K562 (cell line): ENCODE data around the gene ABCA3. TPM values are rescaled to one million over a fixed set of nuclear protein-coding genes. Genes with fewer than 3 reads are reported as not detected.

ENCODE experiments used
- ATAC-seq: fragments of 200-7000 bp; cut with Tn5 transposase; 3 replicates; pipeline ENCODE4 v1.9.1; 2020; ENCODE audit warnings: moderate library complexity
- BruUV-seq: library from RNA; stranded (reverse); fragments of 400-500 nt; replicated peaks from 2 replicates; lab custom pipeline; 2021; lab: Mats Ljungman, UMichigan
- CTCF ChIA-PET: fragments of 300-600 bp; formaldehyde crosslinking; extraction: SDS; loops from one replicate; lab custom pipeline; 2021; ENCODE audit warnings: low intra/inter-chr PET ratio; lab: Yijun Ruan, JAX
- POLR2A ChIA-PET: fragments of 300-600, 350-650 bp; sonication (Branson Sonifier 250); formaldehyde crosslinking; extraction: SDS; loops from one replicate; lab custom pipeline; 2021; ENCODE audit warnings: antibody characterized with exemption, inconsistent platforms; lab: Yijun Ruan, JAX
- DNase-seq, 4 experiments: peaks; one replicate each; pipeline versions ENCODE4 v3.0.0 to v3.0.0-alpha.2; 2011 to 2018; ENCODE audit warnings: low spot score in 3 of 4, mixed read lengths in 3 of 4; ENCODE audit errors: extremely low read depth in 1 of 4
- FAIRE-seq: peaks from 2 replicates; lab custom pipeline; 2011; peaks lifted over from hg19 to GRCh38; lab: Jason Lieb, UNC
- H2AFZ ChIP-seq: 2 replicates; pipeline ENCODE4 v1.6.0; 2011; ENCODE audit warnings: low read depth, low read length, control low read depth, inconsistent platforms
- H3K27ac ChIP-seq: fragments of 200-600 bp; 3 replicates; pipeline ENCODE4 v1.8.0; 2011; ENCODE audit warnings: low read depth, mild to moderate bottlenecking, control low read depth, inconsistent platforms, low read length, moderate library complexity, mixed read lengths; ENCODE audit errors: extremely low read depth
- H3K27me3 ChIP-seq, 2 experiments: fragments of 300-600 bp in 1 of 2; 2 replicates in 1 of 2; 3 replicates in 1 of 2; pipeline versions ENCODE4 v1.6.0 to v1.8.0; 2011; ENCODE audit warnings: inconsistent platforms in 2 of 2, low read length in 2 of 2, mild to moderate bottlenecking in 1 of 2, mixed read lengths in 1 of 2, moderate library complexity in 1 of 2; ENCODE audit not compliant: control insufficient read depth in 2 of 2, insufficient read depth in 2 of 2
- H3K36me3 ChIP-seq: fragments of 300-600 bp; 3 replicates; pipeline ENCODE4 v1.8.0; 2011; ENCODE audit warnings: mild to moderate bottlenecking, low read length, inconsistent platforms; ENCODE audit not compliant: control insufficient read depth, insufficient read depth
- H3K4me1 ChIP-seq, 2 experiments: fragments of 200-600 bp in 1 of 2; replicated peaks in 1 of 2; 2 replicates in 1 of 2; 3 replicates in 1 of 2; pipeline versions ENCODE4 v1.5.1 to v1.8.0; 2011; ENCODE audit warnings: inconsistent platforms in 2 of 2, low read length in 2 of 2, mild to moderate bottlenecking in 1 of 2, mixed read lengths in 1 of 2, moderate library complexity in 1 of 2; ENCODE audit not compliant: control insufficient read depth in 2 of 2, insufficient read depth in 2 of 2
- H3K4me2 ChIP-seq: 2 replicates; pipeline ENCODE4 v1.6.1; 2011; ENCODE audit warnings: low read length, control low read depth, inconsistent platforms, mixed read lengths; ENCODE audit not compliant: insufficient read depth
- H3K4me3 ChIP-seq: fragments of 200-600 bp; sonication (generic), shearing (Covaris generic); 2 replicates; pipeline ENCODE4 v1.5.1; 2016; ENCODE audit warnings: control low read depth, inconsistent platforms
- H3K79me2 ChIP-seq: fragments of 200-600 bp; 3 replicates; pipeline ENCODE4 v1.8.0; 2011; ENCODE audit warnings: low read length, inconsistent platforms; ENCODE audit not compliant: control insufficient read depth, insufficient read depth
- H3K9ac ChIP-seq, 2 experiments: 2 replicates each; pipeline versions ENCODE4 v1.6.0 to v1.6.1; 2011; ENCODE audit warnings: low read depth in 2 of 2, low read length in 2 of 2, control low read depth in 1 of 2, inconsistent platforms in 1 of 2, mild to moderate bottlenecking in 1 of 2, mixed read lengths in 1 of 2; ENCODE audit not compliant: insufficient read depth in 1 of 2
- H3K9me1 ChIP-seq: one replicate; pipeline ENCODE4 v1.6.0; 2011; ENCODE audit warnings: inconsistent platforms, mild to moderate bottlenecking, low read length, moderate library complexity; ENCODE audit not compliant: control insufficient read depth, insufficient read depth
- H3K9me3 ChIP-seq: replicated peaks from 2 replicates; pipeline ENCODE4 v1.5.1; 2011; ENCODE audit warnings: low read depth, low read length, inconsistent platforms; ENCODE audit not compliant: control insufficient read depth, insufficient read depth
- H4K20me1 ChIP-seq: replicated peaks from 2 replicates; pipeline ENCODE4 v1.6.1; 2011; ENCODE audit warnings: low read length, inconsistent platforms, mixed read lengths; ENCODE audit not compliant: control insufficient read depth, insufficient read depth
- E2F6 ChIP-seq, 2 experiments: IDR thresholded peaks; 2 replicates each; pipeline ENCODE4 v1.6.1; 2011; ENCODE audit warnings: borderline replicate concordance in 1 of 2, control low read depth in 1 of 2, low read depth in 1 of 2, low read length in 1 of 2, mild to moderate bottlenecking in 1 of 2, mixed read lengths in 1 of 2, moderate library complexity in 1 of 2; ENCODE audit not compliant: insufficient read depth in 1 of 2, insufficient read length in 1 of 2, poor library complexity in 1 of 2, severe bottlenecking in 1 of 2; ENCODE audit errors: extremely low read depth in 1 of 2
- HDGF ChIP-seq: fragments of 450-650 bp; IDR thresholded peaks from 2 replicates; pipeline ENCODE4 v1.6.1; 2016
- MLLT1 ChIP-seq, 2 experiments: fragments of 450-650 bp; IDR thresholded peaks; 2 replicates each; pipeline ENCODE4 v1.6.1; 2016
- PTTG1 ChIP-seq: fragments of 450-650 bp; IDR thresholded peaks from 2 replicates; pipeline ENCODE4 v1.6.1; 2016; ENCODE audit warnings: low read depth, mild to moderate bottlenecking, missing genetic modification characterization, missing compliant biosample characterization
- PYGO2 ChIP-seq: fragments of 450-650 bp; IDR thresholded peaks from 2 replicates; pipeline ENCODE4 v1.6.1; 2016; ENCODE audit warnings: mild to moderate bottlenecking, missing genetic modification characterization, moderate library complexity, missing compliant biosample characterization
- RNF2 ChIP-seq: sonication (generic); IDR thresholded peaks from 2 replicates; pipeline ENCODE4 v1.6.1; 2016
- ZNF224 ChIP-seq: sonication (generic); formaldehyde crosslinking; IDR thresholded peaks from 2 replicates; pipeline ENCODE4 v1.8.0; 2022; ENCODE audit warnings: mild to moderate bottlenecking, missing genetic modification reagents
- ZNF445 ChIP-seq: fragments of 250-450 bp; sonication (Bioruptor Pico); IDR thresholded peaks from 2 replicates; pipeline ENCODE4 v1.4.0; 2020; ENCODE audit warnings: low read depth, mild to moderate bottlenecking, moderate library complexity
- WGBS: fragments of 100-300 bp; shearing (Covaris generic); methylation state at CpG from one replicate; pipeline ENCODE4 v1.1.6; 2016; ENCODE audit warnings: low coverage, mixed read lengths; ENCODE audit not compliant: insufficient coverage; ENCODE audit errors: missing lambda C conversion rate; 5-methylcytosine and 5-hydroxymethylcytosine counted together
- in situ Hi-C: fragments of 300-500 bp; cut with MboI; formaldehyde crosslinking; loops from 4 replicates; pipeline ENCODE4 v1.15.0; 2018; ENCODE audit warnings: inconsistent platforms, mixed read lengths
- intact Hi-C: fragments of 100-400 bp; cut with micrococcal nuclease; formaldehyde crosslinking; loops from 2 replicates; pipeline ENCODE4 v1.14.2; 2022
- polyA plus RNA-seq, 8 experiments: library from polyadenylated mRNA; depleted of rRNA in 4 of 8; stranded (reverse) in 5 of 8; unstranded in 3 of 8; fragments of >200 nt; fragmentation: Nextera tagmentation in 2 of 8; fragmentation: Illumina TruSeq in 1 of 8; extraction: Ambion mirVana in 2 of 8; extraction: Trizol in 1 of 8; gene quantifications; 2 replicates each; pipeline versions ENCODE4 v1.2.1 to v1.2.3, GENCODE V29; 2011 to 2014; ENCODE audit warnings: inconsistent platforms in 1 of 8, missing spikeins in 1 of 8
- total RNA-seq, 7 experiments: library from RNA; depleted of rRNA in 6 of 7; stranded (reverse); fragments of >200 nt in 6 of 7; fragmentation: Illumina TruSeq in 2 of 7; extraction: Trizol in 2 of 7; gene quantifications; 2 replicates each; pipeline versions ENCODE4 v1.2.1 to v1.2.3, GENCODE V29; 2011 to 2021; ENCODE audit warnings: low replicate concordance in 1 of 7
- TF ChIP-seq, protein P1 (sequence below), 2 experiments: fragments of 450-650 bp; IDR thresholded peaks; 2 replicates each; pipeline ENCODE4 v1.6.1; 2016; ENCODE audit warnings: mild to moderate bottlenecking in 2 of 2, borderline replicate concordance in 1 of 2, low read depth in 1 of 2, moderate library complexity in 1 of 2

ABCA3 gene
- total and polyA plus RNA-seq, 9 of the 15 experiments (the other 6 are each of a cell fraction or from before 2014, with no cell fraction given) = 0.66 to 23.7 (median 6.9) TPM

DNA sequence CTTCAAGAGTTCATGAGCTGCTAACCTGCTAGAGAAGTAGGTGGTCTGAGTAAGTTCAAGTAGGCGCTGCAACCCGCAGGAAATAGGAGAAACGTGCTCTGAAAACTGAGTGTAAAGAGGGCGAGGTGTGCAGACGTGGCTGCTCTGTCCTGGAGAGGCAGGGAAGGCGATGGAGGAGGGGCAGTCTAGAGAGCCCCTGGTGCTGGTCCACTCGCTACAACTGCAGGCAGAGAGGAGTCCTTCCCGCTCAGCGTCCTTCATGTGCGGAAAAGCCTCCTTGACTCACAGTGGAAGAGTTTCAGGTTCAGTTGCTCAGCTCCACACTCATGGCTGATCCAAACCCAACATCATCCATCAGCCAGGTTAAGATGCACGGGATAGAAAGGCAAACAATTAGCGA lies 12.1 kb downstream of the ABCA3 start (continued):
- no peak for TF ChIP-seq E2F6 (IDR thresholded peaks at IDR 0.05; ENCODE audit: borderline replicate concordance in 1 of 2, extremely low read depth in 1 of 2, insufficient read depth in 1 of 2, insufficient read length in 1 of 2, low read depth in 1 of 2, low read length in 1 of 2, poor library complexity in 1 of 2, severe bottlenecking in 1 of 2)
- TF ChIP-seq, all 486 proteins: peak for 0

GRCh38 chr16:2326191-2326590 lies 14.3 kb downstream of the ABCA3 start:
- Histone ChIP-seq H3K9ac (no peak overlapping the region; a peak in 1 of 4 replicates), H3K4me1 (0 out of 5 replicates have a peak, but pooled peaks cover 0 to 3% of the 10 kb centered on the region in 2 experiments), H3K4me3 (no peak overlapping the region), H3K9me3 (no peaks in the 10 kb centered on the region), H3K79me2 (no peaks in the 10 kb centered on the region), H3K27me3 (no peaks in the 10 kb centered on the region), H3K27ac (no peak overlapping the region), H3K4me2 (no peak overlapping the region), H4K20me1 (no peaks in the 10 kb centered on the region; the same call in 1 of the 2 replicates), H3K36me3 (peaks cover 52% of the 10 kb centered on the region; the same call in 2 of the 3 replicates), H2AFZ (no peak overlapping the region), H3K9me1 (no peaks in the 10 kb centered on the region)
- ATAC-seq (no peak), FAIRE-seq (no peak), DNase-seq (no peak)
- BruUV-seq = no TSS peak
- intact Hi-C loops = no loop called here
- in situ Hi-C loops = no loop called here
- 91% methylated on average over 11 of the region's 11 CpGs for WGBS
- ChIA-PET CTCF (no interaction called here), POLR2A (interaction anchor here (1.2 to 1.6 kb wide), 2 partner anchors 10 to 75 kb away, joined by 3 read pairs; partner anchors contain the start of gene ECI1)
- no peak for TF ChIP-seq HDGF
- no peak for TF ChIP-seq ZNF445 (CRISPR knock-in tag)
- TF ChIP-seq MLLT1 (IDR thresholded peaks at IDR 0.05) = no peak
- TF ChIP-seq, protein P1, sequence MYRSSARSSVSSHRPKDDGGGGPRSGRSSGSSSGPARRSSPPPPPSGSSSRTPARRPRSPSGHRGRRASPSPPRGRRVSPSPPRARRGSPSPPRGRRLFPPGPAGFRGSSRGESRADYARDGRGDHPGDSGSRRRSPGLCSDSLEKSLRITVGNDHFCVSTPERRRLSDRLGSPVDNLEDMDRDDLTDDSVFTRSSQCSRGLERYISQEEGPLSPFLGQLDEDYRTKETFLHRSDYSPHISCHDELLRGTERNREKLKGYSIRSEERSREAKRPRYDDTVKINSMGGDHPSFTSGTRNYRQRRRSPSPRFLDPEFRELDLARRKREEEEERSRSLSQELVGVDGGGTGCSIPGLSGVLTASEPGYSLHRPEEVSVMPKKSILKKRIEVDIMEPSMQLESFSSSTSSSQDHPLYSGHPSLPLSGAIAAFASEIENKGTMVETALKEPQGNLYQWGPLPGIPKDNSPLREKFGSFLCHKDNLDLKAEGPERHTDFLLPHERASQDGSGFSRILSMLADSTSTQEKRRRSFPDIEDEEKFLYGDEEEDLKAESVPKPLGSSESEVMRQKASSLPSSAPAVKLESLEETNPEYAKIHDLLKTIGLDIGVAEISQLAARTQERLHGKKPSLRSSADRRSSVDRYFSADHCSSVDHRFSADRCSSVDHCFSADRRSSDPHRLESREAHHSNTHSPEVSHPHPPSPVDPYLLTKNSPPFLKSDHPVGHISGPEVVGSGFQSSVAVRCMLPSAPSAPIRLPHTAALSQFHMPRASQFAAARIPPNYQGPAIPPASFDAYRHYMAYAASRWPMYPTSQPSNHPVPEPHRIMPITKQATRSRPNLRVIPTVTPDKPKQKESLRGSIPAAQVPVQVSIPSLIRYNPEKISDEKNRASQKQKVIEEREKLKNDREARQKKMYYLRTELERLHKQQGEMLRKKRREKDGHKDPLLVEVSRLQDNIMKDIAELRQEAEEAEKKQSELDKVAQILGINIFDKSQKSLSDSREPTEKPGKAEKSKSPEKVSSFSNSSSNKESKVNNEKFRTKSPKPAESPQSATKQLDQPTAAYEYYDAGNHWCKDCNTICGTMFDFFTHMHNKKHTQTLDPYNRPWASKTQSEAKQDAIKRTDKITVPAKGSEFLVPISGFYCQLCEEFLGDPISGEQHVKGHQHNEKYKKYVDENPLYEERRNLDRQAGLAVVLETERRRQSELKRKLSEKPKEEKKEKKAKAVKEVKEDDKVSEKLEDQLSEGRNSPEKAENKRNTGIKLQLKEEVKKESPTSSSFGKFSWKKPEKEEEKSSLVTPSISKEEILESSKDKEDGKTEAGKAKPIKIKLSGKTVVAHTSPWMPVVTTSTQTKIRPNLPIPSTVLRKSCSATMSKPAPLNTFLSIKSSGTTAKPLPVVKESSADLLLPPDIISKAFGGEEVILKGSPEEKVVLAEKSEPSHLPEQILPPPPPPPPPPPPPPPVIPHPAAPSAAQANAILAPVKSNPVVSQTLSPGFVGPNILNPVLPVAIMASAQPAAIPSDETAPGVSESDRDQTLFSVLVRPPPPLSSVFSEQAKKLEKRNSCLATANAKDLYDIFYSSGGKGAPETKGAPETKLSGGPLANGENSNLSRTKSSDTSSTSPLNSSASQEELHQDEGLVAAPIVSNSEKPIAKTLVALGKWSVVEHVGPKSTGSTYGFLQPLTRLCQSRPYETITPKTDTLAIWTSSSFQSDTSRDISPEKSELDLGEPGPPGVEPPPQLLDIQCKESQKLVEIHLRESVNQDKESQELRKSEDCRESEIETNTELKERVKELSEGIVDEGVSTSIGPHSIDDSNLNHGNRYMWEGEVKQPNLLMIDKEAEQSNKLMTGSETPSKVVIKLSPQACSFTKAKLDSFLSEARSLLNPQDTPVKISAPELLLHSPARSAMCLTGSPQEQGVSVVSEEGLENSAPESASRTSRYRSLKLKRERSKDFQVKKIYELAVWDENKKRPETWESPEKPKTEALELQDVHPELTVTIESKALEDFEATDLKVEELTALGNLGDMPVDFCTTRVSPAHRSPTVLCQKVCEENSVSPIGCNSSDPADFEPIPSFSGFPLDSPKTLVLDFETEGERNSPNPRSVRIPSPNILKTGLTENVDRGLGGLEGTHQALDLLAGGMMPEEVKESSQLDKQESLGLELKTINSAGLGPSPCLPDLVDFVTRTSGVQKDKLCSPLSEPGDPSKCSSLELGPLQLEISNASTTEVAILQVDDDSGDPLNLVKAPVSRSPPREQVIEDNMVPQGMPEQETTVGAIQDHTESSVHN (IDR thresholded peaks at IDR 0.05; ENCODE audit: borderline replicate concordance in 1 of 2, low read depth in 1 of 2) = no peak
- no peak for TF ChIP-seq PTTG1 (tag)
- no peak for TF ChIP-seq RNF2
- no peak for TF ChIP-seq ZNF224 (CRISPR knock-in tag)
- TF ChIP-seq PYGO2 (tag) = no peak
